ENCODE measurements around the gene HTRA1. TPM values are rescaled to one million over a fixed set of nuclear protein-coding genes. Genes with fewer than 3 reads are reported as not detected.

Gene HTRA1
- total RNA-seq, 1 experiment from 2014 or later = 0.70 TPM

GRCh38 chr10:122419016-122419415, 42.3 kb upstream of the HTRA1 start:
- intact Hi-C loops (cut with micrococcal nuclease; ENCODE audit: unreplicated experiment) = no loop called here

DNA sequence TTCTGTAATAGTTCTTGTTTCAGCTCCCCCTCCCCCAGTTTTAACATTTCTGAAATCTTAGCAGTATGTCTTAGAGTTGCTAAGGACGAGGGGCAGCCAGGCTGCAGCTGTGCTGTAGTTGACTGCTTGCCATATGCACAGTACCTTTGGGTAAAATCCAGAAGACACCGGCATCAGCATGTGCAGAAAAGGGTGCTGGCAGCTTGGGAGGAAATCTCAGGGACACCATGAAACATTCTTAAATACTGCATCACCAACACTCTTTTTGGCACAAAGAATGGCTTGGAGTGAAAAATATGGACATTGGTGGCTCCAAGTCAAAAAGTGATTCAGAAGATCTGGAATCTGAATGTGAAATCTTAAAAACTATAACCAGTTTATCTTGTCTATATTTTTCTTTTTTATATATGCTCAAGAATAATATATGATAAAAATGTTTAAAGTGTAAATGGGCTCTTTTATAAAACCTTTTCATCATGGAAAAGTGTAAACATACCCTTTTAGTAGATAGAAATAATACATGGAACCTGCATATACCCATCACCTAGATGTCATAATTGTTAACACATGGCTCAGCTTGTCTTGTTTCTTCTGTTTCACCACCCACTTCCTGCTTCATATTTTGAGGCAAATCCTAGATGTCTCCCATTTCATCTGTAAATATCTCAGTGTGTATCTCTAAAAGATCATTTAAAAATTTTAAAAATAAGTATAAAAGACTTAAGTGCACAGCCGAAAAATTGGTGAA, 41.3 kb upstream of the HTRA1 start:
- CTCF ChIA-PET = no interaction called here
- no peaks in the 10 kb centered on the region for H3K27me3 Mint-ChIP-seq (ENCODE audit: insufficient read depth, unreplicated experiment)
- H3K36me3 Mint-ChIP-seq (ENCODE audit: insufficient read depth, unreplicated experiment) = peaks cover 48% of the 10 kb centered on the region
- H3K4me1 ChIP-seq = no peaks in the 10 kb centered on the region
- no peaks in the 10 kb centered on the region for H3K27me3 ChIP-seq (replicated peaks; ENCODE audit: control insufficient read depth, insufficient read depth, low read length)
- BruUV-seq (replicated peaks) = no TSS peak
- no peak for DNase-seq
- POLR2A ChIA-PET = no interaction called here
- H3K9me3 ChIP-seq = no peaks in the 10 kb centered on the region
- intact Hi-C loops (cut with micrococcal nuclease; ENCODE audit: unreplicated experiment) = no loop called here
- no peak overlapping the region for H3K4me3 Mint-ChIP-seq (ENCODE audit: unreplicated experiment)
- no peak overlapping the region for H3K27ac Mint-ChIP-seq (ENCODE audit: unreplicated experiment)
- H3K36me3 ChIP-seq (ENCODE audit: control insufficient read depth, insufficient read depth, low read length) = no peaks in the 10 kb centered on the region
- H3K9me3 Mint-ChIP-seq (ENCODE audit: unreplicated experiment) = no peaks in the 10 kb centered on the region
- H3K4me1 Mint-ChIP-seq (ENCODE audit: low read depth, unreplicated experiment) = no peaks in the 10 kb centered on the region
- no peak for TF ChIP-seq CTCF (IDR thresholded peaks at IDR 0.05; ENCODE audit: insufficient read depth in 1 of 2, low read depth in 1 of 2, low read length in 1 of 2, severe bottlenecking in 1 of 2, unreplicated experiment in 1 of 2)
- H3K4me3 ChIP-seq (ENCODE audit: low read depth, low read length) = no peak overlapping the region

More at GRCh38 chr10:122419016-122419415, 42.3 kb upstream of the HTRA1 start:
- H3K4me3 ChIP-seq (ENCODE audit: low read depth, low read length) = no peak overlapping the region
- H3K4me1 ChIP-seq = no peaks in the 10 kb centered on the region; the same call in 1 of the 2 replicates
- no peaks in the 10 kb centered on the region for H3K9me3 ChIP-seq
- H3K27me3 ChIP-seq (replicated peaks; ENCODE audit: control insufficient read depth, insufficient read depth, low read length) = no peaks in the 10 kb centered on the region
- Mint-ChIP-seq H3K27ac (ENCODE audit: unreplicated experiment) (no peak overlapping the region), H3K27me3 (ENCODE audit: insufficient read depth, unreplicated experiment) (no peaks in the 10 kb centered on the region), H3K4me3 (ENCODE audit: unreplicated experiment) (no peak overlapping the region), H3K36me3 (ENCODE audit: insufficient read depth, unreplicated experiment) (peaks cover 54% of the 10 kb centered on the region), H3K9me3 (ENCODE audit: unreplicated experiment) (no peaks in the 10 kb centered on the region), H3K4me1 (ENCODE audit: low read depth, unreplicated experiment) (no peaks in the 10 kb centered on the region)
- POLR2A ChIA-PET = no interaction called here
- no peak for TF ChIP-seq CTCF (IDR thresholded peaks at IDR 0.05; ENCODE audit: insufficient read depth in 1 of 2, low read depth in 1 of 2, low read length in 1 of 2, severe bottlenecking in 1 of 2, unreplicated experiment in 1 of 2)
- BruUV-seq (replicated peaks) = no TSS peak
- CTCF ChIA-PET = no interaction called here
- H3K36me3 ChIP-seq (ENCODE audit: control insufficient read depth, insufficient read depth, low read length) = no peaks in the 10 kb centered on the region
- no peak for DNase-seq

GRCh38 chr10:122420624-122421007, 40.7 kb upstream of the HTRA1 start:
- ChIA-PET POLR2A (no interaction called here), CTCF (no interaction called here)
- Mint-ChIP-seq H3K27me3 (ENCODE audit: insufficient read depth, unreplicated experiment) (no peaks in the 10 kb centered on the region), H3K4me1 (ENCODE audit: low read depth, unreplicated experiment) (no peaks in the 10 kb centered on the region), H3K9me3 (ENCODE audit: unreplicated experiment) (no peaks in the 10 kb centered on the region), H3K4me3 (ENCODE audit: unreplicated experiment) (no peak overlapping the region), H3K36me3 (ENCODE audit: insufficient read depth, unreplicated experiment) (peaks cover 48% of the 10 kb centered on the region), H3K27ac (ENCODE audit: unreplicated experiment) (no peak overlapping the region)
- intact Hi-C loops (cut with micrococcal nuclease; ENCODE audit: unreplicated experiment) = no loop called here
- no peak for DNase-seq
- H3K4me1 ChIP-seq = no peaks in the 10 kb centered on the region
- BruUV-seq (replicated peaks) = no TSS peak
- H3K4me3 ChIP-seq (ENCODE audit: low read depth, low read length) = no peak overlapping the region
- H3K36me3 ChIP-seq (ENCODE audit: control insufficient read depth, insufficient read depth, low read length) = no peaks in the 10 kb centered on the region
- no peaks in the 10 kb centered on the region for H3K9me3 ChIP-seq
- no peaks in the 10 kb centered on the region for H3K27me3 ChIP-seq (replicated peaks; ENCODE audit: control insufficient read depth, insufficient read depth, low read length)
- TF ChIP-seq CTCF (IDR thresholded peaks at IDR 0.05; ENCODE audit: insufficient read depth in 1 of 2, low read depth in 1 of 2, low read length in 1 of 2, severe bottlenecking in 1 of 2, unreplicated experiment in 1 of 2) = no peak
